ENCODE results near the gene RALY.

The RALY gene

GRCh38 chr20:33993576-33994221 is at the start of gene RALY:
RALY (plus strand) TSS chr20:33993911; CDS start chr20:34072075, 78,164 bp downstream.
- peak; percentile 15 for DNase-seq (ENCODE audit: low read depth, low spot score)

- no peak for DNase-seq (ENCODE audit: low read depth, low spot score)
These were observed 48.8 kb upstream of the RALY start for GRCh38 chr20:33944914-33945313.

- no peak for DNase-seq (ENCODE audit: low read depth, low spot score)
These were observed 48.2 kb upstream of the RALY start for GRCh38 chr20:33945391-33946081.

DNA sequence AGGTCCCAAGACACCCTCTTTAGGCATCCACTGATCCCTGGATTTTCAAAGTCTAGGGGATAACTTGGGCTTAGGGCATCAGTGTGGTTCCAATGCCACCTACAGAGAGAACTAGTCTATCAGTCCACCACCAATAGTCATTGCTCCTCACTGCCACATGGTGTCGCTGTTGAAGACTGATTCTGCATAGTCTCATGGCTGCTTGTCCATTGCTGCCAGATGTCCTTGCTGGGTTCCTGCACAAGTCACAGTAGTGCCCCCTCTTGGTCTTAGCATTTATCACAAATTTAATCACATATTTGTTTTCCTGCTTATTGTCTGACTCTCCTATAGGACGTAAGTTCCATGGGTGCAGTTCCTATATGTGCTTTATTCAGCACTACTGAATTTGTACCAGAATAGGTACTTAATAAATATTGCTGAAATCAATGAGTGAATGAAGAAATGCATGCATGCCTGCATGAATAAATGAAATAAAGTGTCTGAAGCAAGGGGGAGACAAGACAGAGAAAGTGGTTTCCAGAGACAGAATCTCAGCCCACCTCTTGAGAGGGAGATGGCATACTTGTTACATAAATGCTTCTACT is 45.9 kb upstream of the RALY start:
- DNase-seq (ENCODE audit: low read depth, low spot score): no peak

DNA sequence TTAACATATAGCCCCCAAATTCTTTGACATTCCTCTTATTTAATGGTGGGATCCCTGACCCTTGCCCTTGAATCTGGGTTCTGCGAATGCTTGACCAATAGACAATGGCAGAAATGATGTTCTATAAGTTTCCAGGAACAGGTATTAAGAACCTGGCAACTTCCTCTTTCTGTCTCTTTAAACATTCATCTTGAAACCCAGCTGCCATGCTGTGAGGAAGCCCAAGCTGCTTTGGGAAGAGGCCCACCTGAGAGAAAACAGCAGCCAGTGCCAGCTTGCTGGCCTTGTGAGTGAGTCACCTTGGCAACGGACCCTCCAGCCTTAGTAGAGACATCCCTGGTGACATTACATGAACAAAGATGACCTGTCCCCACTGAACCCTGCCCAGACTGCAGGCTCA is 45.2 kb upstream of the RALY start:
- DNase-seq (ENCODE audit: low read depth, low spot score): no peak

GRCh38 chr20:33951171-33951570 is 42.5 kb upstream of the RALY start:
- no peak for DNase-seq (ENCODE audit: low read depth, low spot score)

- DNase-seq (ENCODE audit: low read depth, low spot score): no peak
These were observed 39.2 kb upstream of the RALY start for GRCh38 chr20:33954504-33954903.

- DNase-seq (ENCODE audit: low read depth, low spot score): no peak
These were observed 30.0 kb upstream of the RALY start for GRCh38 chr20:33963751-33964150.

DNA sequence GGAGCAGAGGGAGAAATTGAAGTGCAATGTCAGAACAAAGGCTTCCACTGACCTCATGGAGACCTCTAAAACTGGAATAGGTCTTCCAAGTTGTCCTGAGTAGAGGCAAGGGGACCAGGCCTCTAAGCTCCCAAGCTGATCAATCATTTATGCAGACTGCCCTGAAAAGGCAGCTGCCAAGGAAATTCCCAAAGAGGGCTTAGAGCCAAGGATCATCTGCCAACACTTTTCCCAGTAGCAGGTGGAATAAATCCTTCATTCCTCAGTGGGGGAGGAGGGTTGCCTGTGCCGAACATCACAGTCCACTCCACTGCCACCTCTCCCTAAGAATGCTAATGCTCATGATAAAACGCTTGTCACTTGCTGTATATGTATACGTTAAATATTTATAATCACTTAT is 29.3 kb upstream of the RALY start:
- no peak for DNase-seq (ENCODE audit: low read depth, low spot score)

DNA sequence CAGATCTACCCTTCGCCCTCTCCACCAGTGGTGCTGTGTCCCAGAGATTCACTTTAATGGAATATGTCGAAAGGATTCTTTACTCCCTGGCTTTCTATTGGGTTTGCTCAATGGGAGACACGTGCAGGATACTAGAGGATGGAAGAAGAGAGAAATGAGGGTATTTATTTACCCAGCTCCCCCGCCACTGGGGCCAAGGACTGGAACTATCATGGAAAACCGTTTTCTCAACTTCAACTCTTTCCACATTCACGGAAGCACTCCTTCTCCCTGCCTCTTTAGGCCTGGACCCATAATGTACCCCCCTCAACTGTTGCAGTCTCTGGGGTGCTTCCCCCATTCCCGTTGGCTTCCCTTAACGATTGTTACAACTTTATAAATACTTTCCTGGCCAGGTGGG is 26.6 kb upstream of the RALY start:
- DNase-seq (ENCODE audit: low read depth, low spot score): no peak

- DNase-seq (ENCODE audit: low read depth, low spot score): no peak
These were observed 24.1 kb upstream of the RALY start for GRCh38 chr20:33969563-33969962.

- DNase-seq (ENCODE audit: low read depth, low spot score): no peak
These were observed 23.5 kb upstream of the RALY start for GRCh38 chr20:33970229-33970628.

DNA sequence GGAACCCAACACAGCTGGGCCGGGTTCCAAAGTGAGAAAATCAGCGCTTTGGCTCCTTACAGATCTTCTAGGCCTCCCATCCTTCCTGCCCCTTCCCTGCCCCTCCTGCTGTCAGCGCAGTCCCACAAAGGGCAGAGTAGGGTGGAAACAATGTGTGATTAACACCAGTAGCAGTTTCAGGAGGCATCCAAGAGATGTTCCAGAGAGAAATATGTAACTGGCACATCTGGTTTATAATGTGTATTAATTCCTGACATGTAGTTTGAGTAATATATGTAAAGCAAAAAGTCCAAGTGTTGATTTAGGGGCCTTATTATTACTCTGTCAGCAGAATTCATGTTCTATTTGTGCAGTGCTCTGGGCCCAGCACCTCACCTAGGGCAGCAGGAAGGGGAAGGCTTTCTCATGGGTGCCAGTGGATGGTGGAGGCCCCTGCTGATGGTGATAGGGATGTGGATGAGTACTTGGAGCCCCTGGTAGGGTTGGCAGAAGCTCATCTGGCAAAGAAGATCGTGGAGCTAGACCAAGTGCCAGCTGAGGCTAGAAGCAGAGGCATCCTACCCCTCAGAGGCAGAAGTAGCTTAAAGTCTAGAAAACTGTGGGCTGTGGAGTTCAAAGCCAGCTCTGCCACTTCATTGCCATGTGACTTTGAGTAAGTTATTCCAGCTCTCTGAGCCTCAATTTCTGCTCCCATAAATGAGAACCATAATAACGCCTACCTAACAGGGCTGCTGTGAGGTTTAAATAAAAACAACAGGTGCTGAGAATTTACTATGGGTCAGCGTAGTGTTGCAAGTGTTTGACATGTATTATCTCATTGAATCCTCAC is 22.4 kb upstream of the RALY start:
- DNase-seq (ENCODE audit: low read depth, low spot score): no peak

- DNase-seq (ENCODE audit: low read depth, low spot score): no peak
These were observed 16.8 kb upstream of the RALY start for GRCh38 chr20:33976959-33977358.

DNA sequence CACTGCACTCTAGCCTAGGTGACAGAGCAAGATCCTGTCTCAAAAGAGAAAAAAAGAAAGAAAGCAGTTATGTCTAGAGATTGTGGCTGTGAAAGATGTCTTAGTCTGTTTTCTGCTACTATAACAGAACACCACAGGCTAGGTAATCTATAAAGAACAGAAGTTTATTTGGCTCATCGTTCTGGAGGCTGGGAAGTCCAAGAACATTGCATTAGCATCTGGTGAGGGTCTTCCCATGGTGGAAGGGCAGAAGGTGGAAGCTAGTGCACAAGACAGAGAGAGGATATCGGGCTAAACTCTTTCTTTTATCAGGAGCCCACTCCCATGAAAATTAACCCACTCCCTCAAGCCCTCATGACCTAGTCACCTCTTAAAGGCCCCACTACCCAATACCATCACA is 16.2 kb upstream of the RALY start:
- DNase-seq (ENCODE audit: low read depth, low spot score): no peak

- no peak for DNase-seq (ENCODE audit: low read depth, low spot score)
These were observed 14.6 kb upstream of the RALY start for GRCh38 chr20:33979094-33979493.

GRCh38 chr20:33981347-33981746 is 12.4 kb upstream of the RALY start:
- no peak for DNase-seq (ENCODE audit: low read depth, low spot score)

- DNase-seq (ENCODE audit: low read depth, low spot score): no peak
These were observed 11.7 kb upstream of the RALY start for GRCh38 chr20:33981964-33982363.

GRCh38 chr20:33983371-33983770 is 10.3 kb upstream of the RALY start:
- no peak for DNase-seq (ENCODE audit: low read depth, low spot score)

- DNase-seq (ENCODE audit: low read depth, low spot score): no peak
These were observed 9.5 kb upstream of the RALY start for GRCh38 chr20:33984182-33984719.

GRCh38 chr20:33985280-33985679 is 8.4 kb upstream of the RALY start:
- DNase-seq (ENCODE audit: low read depth, low spot score): no peak

DNA sequence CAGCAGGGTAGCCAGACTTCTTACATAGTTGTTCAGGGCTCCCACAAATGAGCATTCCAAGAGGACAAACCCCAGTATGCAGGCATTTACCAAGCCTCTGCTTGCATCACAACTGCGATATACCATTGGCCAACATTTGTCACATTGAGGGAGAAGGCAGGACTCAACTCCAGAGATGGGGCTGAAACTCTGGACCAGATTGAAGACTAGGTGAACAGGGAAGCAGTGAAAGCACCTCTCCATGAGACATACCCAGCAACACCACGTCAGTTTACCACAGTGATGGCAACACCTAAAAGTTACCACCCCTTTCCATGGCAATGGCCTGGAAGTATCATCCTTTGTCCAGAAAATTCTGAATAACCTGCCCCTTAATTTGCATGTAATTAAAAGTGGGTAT is 7.9 kb upstream of the RALY start:
- no peak for DNase-seq (ENCODE audit: low read depth, low spot score)
